Osteoblast (primary cell): Measurements from ENCODE around the gene MACO1. TPM values are rescaled to one million over a fixed set of nuclear protein-coding genes. Genes with fewer than 3 reads are reported as not detected.
"Not testable (repeated sequence)": the region's sequence is repeated elsewhere in the genome, so short reads cannot be mapped to it uniquely, and the experiment has no call there.

Experiments used
- DNase-seq: peaks from one replicate; pipeline ENCODE4 v3.0.0; 2011; ENCODE audit warnings: low spot score, mixed read lengths; ENCODE audit not compliant: insufficient read length; ENCODE audit errors: missing footprints
- H2AFZ ChIP-seq: 2 replicates; pipeline ENCODE4 v1.6.0; 2011; ENCODE audit warnings: mild to moderate bottlenecking, low read length
- H3K27ac ChIP-seq: 2 replicates; pipeline ENCODE4 v1.5.1; 2011; ENCODE audit warnings: mild to moderate bottlenecking, low read depth, low read length, moderate library complexity
- H3K27me3 ChIP-seq: 2 replicates; pipeline ENCODE4 v1.6.0; 2012; ENCODE audit warnings: mild to moderate bottlenecking, control low read depth, inconsistent platforms, low read length, moderate library complexity; ENCODE audit not compliant: insufficient read depth
- H3K36me3 ChIP-seq: 2 replicates; pipeline ENCODE4 v1.5.1; 2011; ENCODE audit warnings: mild to moderate bottlenecking, low read length, control low read depth, moderate library complexity; ENCODE audit not compliant: insufficient read depth
- H3K4me1 ChIP-seq: 2 replicates; pipeline ENCODE4 v1.5.1; 2011; ENCODE audit warnings: mild to moderate bottlenecking, low read length, control low read depth, moderate library complexity; ENCODE audit not compliant: insufficient read depth
- H3K4me2 ChIP-seq: 2 replicates; pipeline ENCODE4 v1.6.0; 2011; ENCODE audit warnings: mild to moderate bottlenecking, low read length; ENCODE audit not compliant: insufficient read depth
- H3K4me3 ChIP-seq: fragments of 200-600 bp; sonication (generic); 3 replicates; pipeline ENCODE4 v1.5.1; 2012; ENCODE audit warnings: mild to moderate bottlenecking, low read length, inconsistent platforms; ENCODE audit not compliant: insufficient read depth
- H3K79me2 ChIP-seq: 2 replicates; pipeline ENCODE4 v1.6.0; 2012; ENCODE audit warnings: mild to moderate bottlenecking, low read length, control low read depth, inconsistent platforms; ENCODE audit not compliant: insufficient read depth
- H3K9me3 ChIP-seq: 2 replicates; pipeline ENCODE4 v1.5.1; 2011; ENCODE audit warnings: low read depth, low read length, control low read depth
- H4K20me1 ChIP-seq: 2 replicates; pipeline ENCODE4 v1.6.0; 2012; ENCODE audit warnings: mild to moderate bottlenecking, low read length, control low read depth; ENCODE audit not compliant: insufficient read depth
- CTCF ChIP-seq: IDR thresholded peaks from 2 replicates; pipeline ENCODE4 v1.5.1; 2011; ENCODE audit warnings: mild to moderate bottlenecking, low read depth, low read length, moderate library complexity; ENCODE audit errors: extremely low read depth
- total RNA-seq: library from RNA; depleted of rRNA; stranded (reverse); fragments of >200 nt; gene quantifications from 2 replicates; pipeline ENCODE4 v1.2.3, GENCODE V29; 2012

The MACO1 gene
- total RNA-seq, 1 donor: 35.5 TPM

GRCh38 chr1:25442178-25442577, 11.5 kb downstream of the MACO1 start:
- peak; percentile 11 for TF ChIP-seq CTCF
- Histone ChIP-seq H4K20me1 (peaks cover 46% of the 10 kb centered on the region), H3K9me3 (no peaks in the 10 kb centered on the region), H3K27ac (no peak overlapping the region), H3K79me2 (peaks cover 75% of the 10 kb centered on the region), H3K4me1 (peaks cover 3% of the 10 kb centered on the region), H3K27me3 (no peaks in the 10 kb centered on the region), H3K4me2 (no peak overlapping the region), H3K4me3 (no peak overlapping the region), H2AFZ (no peak overlapping the region), H3K36me3 (no peaks in the 10 kb centered on the region)
- DNase-seq: no peak

- no peaks in the 10 kb centered on the region for H3K36me3 ChIP-seq
- DNase-seq: no peak
- H2AFZ ChIP-seq: no peak overlapping the region
- H3K9me3 ChIP-seq: no peaks in the 10 kb centered on the region
- no peaks in the 10 kb centered on the region for H3K27me3 ChIP-seq
- H3K79me2 ChIP-seq: peaks cover 66% of the 10 kb centered on the region
- TF ChIP-seq CTCF: no peak
- peaks cover 3% of the 10 kb centered on the region for H3K4me1 ChIP-seq
- peaks cover 40% of the 10 kb centered on the region for H4K20me1 ChIP-seq
- H3K4me2 ChIP-seq: no peak overlapping the region
- no peak overlapping the region for H3K27ac ChIP-seq
- no peak overlapping the region for H3K4me3 ChIP-seq
Observed at GRCh38 chr1:25443030-25443699, 12.5 kb downstream of the MACO1 start.

GRCh38 chr1:25444604-25445003, 13.9 kb downstream of the MACO1 start:
- not testable (repeated sequence) for H3K27ac ChIP-seq, H3K27me3 ChIP-seq, H3K4me3 ChIP-seq, H2AFZ ChIP-seq, DNase-seq, H3K9me3 ChIP-seq, H3K4me1 ChIP-seq, H3K36me3 ChIP-seq, H3K4me2 ChIP-seq
- H4K20me1 ChIP-seq: peaks cover 37% of the 10 kb centered on the region
- peaks cover 57% of the 10 kb centered on the region for H3K79me2 ChIP-seq

GRCh38 chr1:25445993-25446538, 15.4 kb downstream of the MACO1 start:
- Histone ChIP-seq H3K4me1 (peaks cover 11% of the 10 kb centered on the region), H3K9me3 (no peaks in the 10 kb centered on the region), H3K27ac (no peak overlapping the region), H3K36me3 (no peaks in the 10 kb centered on the region), H3K4me2 (no peak overlapping the region), H3K4me3 (no peak overlapping the region), H3K27me3 (no peaks in the 10 kb centered on the region), H2AFZ (no peak overlapping the region), H3K79me2 (peaks cover 48% of the 10 kb centered on the region), H4K20me1 (peaks cover 34% of the 10 kb centered on the region)
- no peak for DNase-seq
- TF ChIP-seq CTCF: no peak
